HepG2 (cell line): Measurements from ENCODE around the gene GBGT1. TPM values are rescaled to one million over a fixed set of nuclear protein-coding genes. Genes with fewer than 3 reads are reported as not detected.

Source experiments
- ATF1 ChIP-seq: IDR thresholded peaks from 2 replicates; pipeline ENCODE4 v1.6.1; 2016; ENCODE audit warnings: mild to moderate bottlenecking, control low read depth
- MED1 ChIP-seq: sonication (generic); formaldehyde crosslinking; IDR thresholded peaks from 2 replicates; pipeline ENCODE4 v1.4.0; 2020; ENCODE audit warnings: missing genetic modification reagents
- MEIS1 ChIP-seq: sonication (generic); formaldehyde crosslinking; IDR thresholded peaks from 2 replicates; pipeline ENCODE4 v1.9.0; 2021; ENCODE audit warnings: mild to moderate bottlenecking, missing genetic modification reagents, moderate library complexity, borderline replicate concordance
- MIXL1 ChIP-seq: IDR thresholded peaks from 2 replicates; pipeline ENCODE4 v1.6.1; 2016
- RFX3 ChIP-seq: IDR thresholded peaks from 2 replicates; pipeline ENCODE4 v1.6.1; 2016; ENCODE audit warnings: missing biosample characterization, missing genetic modification reagents
- SALL1 ChIP-seq: sonication (generic); formaldehyde crosslinking; IDR thresholded peaks from 2 replicates; pipeline ENCODE4 v1.8.0; 2022; ENCODE audit warnings: mild to moderate bottlenecking, missing genetic modification reagents
- SMC3 ChIP-seq: IDR thresholded peaks from 2 replicates; pipeline ENCODE4 v1.6.1; 2011; ENCODE audit warnings: low read length, improper control_type of control experiment
- TBP ChIP-seq: sonication (generic); formaldehyde crosslinking; IDR thresholded peaks from 2 replicates; pipeline ENCODE4 v1.5.0; 2020; ENCODE audit warnings: missing genetic modification reagents
- TBX3 ChIP-seq: fragments of 450-650 bp; IDR thresholded peaks from 2 replicates; pipeline ENCODE4 v1.6.1; 2017; ENCODE audit warnings: antibody characterized with exemption, mild to moderate bottlenecking, inconsistent platforms, borderline replicate concordance
- ZNF260 ChIP-seq: sonication (generic); formaldehyde crosslinking; IDR thresholded peaks from 2 replicates; pipeline ENCODE4 v1.4.0; 2020; ENCODE audit warnings: missing genetic modification reagents, low read depth, mild to moderate bottlenecking, borderline replicate concordance
- ZNF263 ChIP-seq: sonication (generic); formaldehyde crosslinking; IDR thresholded peaks from 2 replicates; pipeline ENCODE4 v1.4.0; 2020; ENCODE audit warnings: missing genetic modification reagents
- ZNF547 ChIP-seq: sonication (generic); formaldehyde crosslinking; IDR thresholded peaks from 2 replicates; pipeline ENCODE4 v1.5.1; 2020; ENCODE audit warnings: mild to moderate bottlenecking, missing genetic modification reagents
- ZNF563 ChIP-seq: sonication (generic); formaldehyde crosslinking; IDR thresholded peaks from 2 replicates; pipeline ENCODE4 v1.8.0; 2022; ENCODE audit warnings: mild to moderate bottlenecking, moderate library complexity, missing genetic modification reagents
- ZNF883 ChIP-seq: sonication (generic); formaldehyde crosslinking; IDR thresholded peaks from 2 replicates; pipeline ENCODE4 v1.5.1; 2020; ENCODE audit warnings: mild to moderate bottlenecking, missing genetic modification reagents; ENCODE audit errors: not compliant biosample characterization
- polyA plus RNA-seq, 8 experiments: library from polyadenylated mRNA; depleted of rRNA in 3 of 8; stranded (reverse) in 7 of 8; unstranded in 1 of 8; fragments of >200 nt; fragmentation: Illumina TruSeq in 4 of 8; extraction: Trizol in 4 of 8; gene quantifications; 2 replicates each; pipeline versions ENCODE4 v1.2.1 to v1.2.3, GENCODE V29; 2011 to 2016; ENCODE audit warnings: low read depth in 4 of 8, missing spikeins in 1 of 8, mixed read lengths in 1 of 8; ENCODE audit not compliant: insufficient read depth in 1 of 8
- total RNA-seq, 5 experiments: library from RNA; depleted of rRNA; stranded (reverse); fragments of >200 nt; fragmentation: Illumina TruSeq; extraction: Trizol; gene quantifications; 2 replicates each; pipeline ENCODE4 v1.2.3, GENCODE V29; 2016; ENCODE audit warnings: low read depth in 1 of 5
- TF ChIP-seq, protein P1 (sequence below): IDR thresholded peaks from 2 replicates; pipeline ENCODE4 v1.4.0; 2020; ENCODE audit warnings: mild to moderate bottlenecking, missing genetic modification reagents
- TF ChIP-seq, protein P2 (sequence below): sonication (generic); formaldehyde crosslinking; IDR thresholded peaks from 2 replicates; pipeline ENCODE4 v1.4.0; 2020; ENCODE audit warnings: mild to moderate bottlenecking, missing genetic modification reagents

The GBGT1 gene
- total and polyA plus RNA-seq, 2 of the 13 experiments (the other 11 are each of a cell fraction or from before 2014, with no cell fraction given) = not detected

DNA sequence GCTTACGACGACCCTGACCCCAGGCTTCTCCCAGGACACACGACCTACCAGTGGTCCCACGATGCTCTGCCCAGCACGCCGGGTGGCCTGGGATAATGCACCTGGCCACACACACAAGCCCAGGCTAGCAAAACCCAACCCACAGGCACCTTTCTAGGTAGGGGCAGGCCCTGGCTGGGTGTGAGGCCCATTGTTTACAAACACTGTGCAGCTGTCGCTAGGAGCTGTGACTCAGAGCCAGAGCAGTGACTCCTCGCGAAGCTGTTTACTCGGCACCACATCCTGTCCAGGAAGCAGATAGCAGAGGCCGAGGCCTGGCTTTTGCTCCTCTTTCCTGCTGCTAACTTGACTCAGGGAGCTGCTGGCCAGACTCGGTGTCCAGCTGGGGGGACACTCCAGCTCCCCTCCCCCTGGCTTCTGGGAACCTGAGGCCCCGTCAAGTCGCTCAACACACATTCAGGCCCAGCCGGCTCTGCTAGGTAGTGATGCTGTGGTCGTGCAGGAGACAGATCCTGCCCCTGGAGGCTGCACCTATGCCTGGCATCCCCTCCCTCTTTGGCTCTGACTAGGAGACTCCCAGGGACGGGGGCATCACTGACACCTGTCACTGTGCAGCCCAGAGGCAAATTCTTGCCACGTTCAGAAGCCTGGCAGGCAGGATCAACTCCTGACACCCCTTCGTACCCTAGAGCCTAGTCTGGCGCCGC, 29.9 kb downstream of the GBGT1 start (continued):
- TF ChIP-seq, protein P1, sequence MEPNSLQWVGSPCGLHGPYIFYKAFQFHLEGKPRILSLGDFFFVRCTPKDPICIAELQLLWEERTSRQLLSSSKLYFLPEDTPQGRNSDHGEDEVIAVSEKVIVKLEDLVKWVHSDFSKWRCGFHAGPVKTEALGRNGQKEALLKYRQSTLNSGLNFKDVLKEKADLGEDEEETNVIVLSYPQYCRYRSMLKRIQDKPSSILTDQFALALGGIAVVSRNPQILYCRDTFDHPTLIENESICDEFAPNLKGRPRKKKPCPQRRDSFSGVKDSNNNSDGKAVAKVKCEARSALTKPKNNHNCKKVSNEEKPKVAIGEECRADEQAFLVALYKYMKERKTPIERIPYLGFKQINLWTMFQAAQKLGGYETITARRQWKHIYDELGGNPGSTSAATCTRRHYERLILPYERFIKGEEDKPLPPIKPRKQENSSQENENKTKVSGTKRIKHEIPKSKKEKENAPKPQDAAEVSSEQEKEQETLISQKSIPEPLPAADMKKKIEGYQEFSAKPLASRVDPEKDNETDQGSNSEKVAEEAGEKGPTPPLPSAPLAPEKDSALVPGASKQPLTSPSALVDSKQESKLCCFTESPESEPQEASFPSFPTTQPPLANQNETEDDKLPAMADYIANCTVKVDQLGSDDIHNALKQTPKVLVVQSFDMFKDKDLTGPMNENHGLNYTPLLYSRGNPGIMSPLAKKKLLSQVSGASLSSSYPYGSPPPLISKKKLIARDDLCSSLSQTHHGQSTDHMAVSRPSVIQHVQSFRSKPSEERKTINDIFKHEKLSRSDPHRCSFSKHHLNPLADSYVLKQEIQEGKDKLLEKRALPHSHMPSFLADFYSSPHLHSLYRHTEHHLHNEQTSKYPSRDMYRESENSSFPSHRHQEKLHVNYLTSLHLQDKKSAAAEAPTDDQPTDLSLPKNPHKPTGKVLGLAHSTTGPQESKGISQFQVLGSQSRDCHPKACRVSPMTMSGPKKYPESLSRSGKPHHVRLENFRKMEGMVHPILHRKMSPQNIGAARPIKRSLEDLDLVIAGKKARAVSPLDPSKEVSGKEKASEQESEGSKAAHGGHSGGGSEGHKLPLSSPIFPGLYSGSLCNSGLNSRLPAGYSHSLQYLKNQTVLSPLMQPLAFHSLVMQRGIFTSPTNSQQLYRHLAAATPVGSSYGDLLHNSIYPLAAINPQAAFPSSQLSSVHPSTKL (CRISPR knock-in tag) = peak; percentile 71
- TF ChIP-seq MIXL1 (CRISPR knock-in tag) (peak; percentile 33; the same call in 1 of the 2 replicates), TBX3 (peak; percentile 76; the same call in 1 of the 2 replicates), SALL1 (peak; percentile 79), ZNF263 (CRISPR knock-in tag) (peak; percentile 84), ZNF260 (CRISPR knock-in tag) (no peak), ZNF563 (CRISPR knock-in tag) (peak; percentile 52; the same call in 1 of the 2 replicates), ZNF547 (peak; percentile 71; the same call in 1 of the 2 replicates), RFX3 (CRISPR knock-in tag) (peak; percentile 74), TBP (CRISPR knock-in tag) (0 out of 2 replicates have a peak, but pooled peaks have one; percentile 17), ZNF883 (CRISPR knock-in tag) (peak; percentile 43), ATF1 (CRISPR knock-in tag) (no peak), MEIS1 (CRISPR knock-in tag) (peak; percentile 47; the same call in 1 of the 2 replicates), MED1 (CRISPR knock-in tag) (peak; percentile 83), SMC3 (0 out of 2 replicates have a peak, but pooled peaks have one; percentile 16)
- TF ChIP-seq, protein P2, sequence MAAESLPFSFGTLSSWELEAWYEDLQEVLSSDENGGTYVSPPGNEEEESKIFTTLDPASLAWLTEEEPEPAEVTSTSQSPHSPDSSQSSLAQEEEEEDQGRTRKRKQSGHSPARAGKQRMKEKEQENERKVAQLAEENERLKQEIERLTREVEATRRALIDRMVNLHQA (CRISPR knock-in tag) = no peak
